Ovary (tissue), 9 donors: ENCODE results near the gene RPS21. TPM values are rescaled to one million over a fixed set of nuclear protein-coding genes. Genes with fewer than 3 reads are reported as not detected.

Source experiments
- DNase-seq, 5 donors: peaks; one replicate each; pipeline ENCODE4 v3.0.0-alpha.2; 2019 to 2020
- H3K27ac ChIP-seq, 2 donors: fragments of 200-600 bp; one replicate each; pipeline versions ENCODE4 v1.5.1 to v1.8.0; 2019 to 2022
- H3K27me3 ChIP-seq: fragments of 200-600 bp; one replicate; pipeline ENCODE4 v1.8.0; 2022
- H3K36me3 ChIP-seq: fragments of 200-600 bp; sonication (generic); one replicate; pipeline ENCODE4 v1.5.1; 2019
- H3K4me1 ChIP-seq: one replicate; pipeline ENCODE4 v1.8.1; 2013; ENCODE audit warnings: mild to moderate bottlenecking, moderate library complexity; ENCODE audit not compliant: insufficient read depth
- H3K4me3 ChIP-seq: fragments of 200-600 bp; sonication (generic); one replicate; pipeline ENCODE4 v1.5.1; 2017
- H3K9me3 ChIP-seq, 2 donors: fragments of 200-600 bp in 1 of 2; sonication (generic) in 1 of 2; one replicate each; pipeline versions ENCODE4 v1.5.1 to v1.8.1; 2013 to 2019; ENCODE audit warnings: mild to moderate bottlenecking in 1 of 2, moderate library complexity in 1 of 2
- EP300 ChIP-seq: sonication (generic); formaldehyde crosslinking; IDR thresholded peaks from one replicate; pipeline ENCODE4 v1.6.1; 2017; ENCODE audit warnings: antibody characterized with exemption
- POLR2A ChIP-seq: fragments of 450-650 bp; IDR thresholded peaks from one replicate; pipeline ENCODE4 v1.6.1; 2017; ENCODE audit warnings: antibody characterized with exemption, mild to moderate bottlenecking, moderate library complexity
- WGBS, 3 donors: extraction: QIAGEN DNeasy Blood & Tissue Kit in 1 of 3; methylation state at CpG; one replicate each; pipeline versions ENCODE4 v1.1.5 to v1.1.7; 2013 to 2017; 5-methylcytosine and 5-hydroxymethylcytosine counted together
- intact Hi-C, 4 donors: fragments of 100-400 bp; cut with DNase I; formaldehyde crosslinking; loops; one replicate each; pipeline versions ENCODE4 v1.11.0 to v1.15.1; 2022 to 2023
- polyA plus RNA-seq, 2 donors: library from polyadenylated mRNA; stranded (reverse); fragments of 200-250 nt in 1 of 2; fragments of 350-450 nt in 1 of 2; fragmentation: Illumina TruSeq in 1 of 2; extraction: RNeasy Lipid Tissue Mini Kit (QIAGEN cat#74804) in 1 of 2; gene quantifications; one replicate each; pipeline ENCODE4 v1.2.3, GENCODE V29; 2013 to 2014
- total RNA-seq, 7 donors: library from RNA; depleted of rRNA in 2 of 7; stranded (reverse); fragments of >200 nt in 2 of 7; fragmentation: NEBNext Ultra II Directional in 3 of 7; extraction: Animal tissue kit (Norgen Biotek cat#: 25700) in 3 of 7; gene quantifications; one replicate each; pipeline versions ENCODE4 v1.1.0 to v1.2.4, GENCODE V29; 2016 to 2023
- TF ChIP-seq, protein P1 (sequence below), 3 donors: fragments of 450-650 bp in 2 of 3; fragments of 200-600 bp in 1 of 3; IDR thresholded peaks; one replicate each; pipeline versions ENCODE4 v1.5.1 to v1.8.0; 2016 to 2022; ENCODE audit warnings: antibody characterized with exemption in 3 of 3, mild to moderate bottlenecking in 1 of 3
- donor health status: DM: no; HTN: no; CAD: no; lungs with moderate emphysema.
- donor health status: DM: no; HTN: no; CAD: no.
- donor health status: Bipolar disorder and iron deficiency.
- donor health status: DM: yes; HTN: yes; CAD: no.
- donor health status: DM: no; HTN: no; CAD: no.
- donor health status: DM: yes; HTN: yes; CAD: no.

The RPS21 gene
- total and polyA plus RNA-seq, 9 donors, result 1,038 to 9,967 (median 2,977) TPM

DNA sequence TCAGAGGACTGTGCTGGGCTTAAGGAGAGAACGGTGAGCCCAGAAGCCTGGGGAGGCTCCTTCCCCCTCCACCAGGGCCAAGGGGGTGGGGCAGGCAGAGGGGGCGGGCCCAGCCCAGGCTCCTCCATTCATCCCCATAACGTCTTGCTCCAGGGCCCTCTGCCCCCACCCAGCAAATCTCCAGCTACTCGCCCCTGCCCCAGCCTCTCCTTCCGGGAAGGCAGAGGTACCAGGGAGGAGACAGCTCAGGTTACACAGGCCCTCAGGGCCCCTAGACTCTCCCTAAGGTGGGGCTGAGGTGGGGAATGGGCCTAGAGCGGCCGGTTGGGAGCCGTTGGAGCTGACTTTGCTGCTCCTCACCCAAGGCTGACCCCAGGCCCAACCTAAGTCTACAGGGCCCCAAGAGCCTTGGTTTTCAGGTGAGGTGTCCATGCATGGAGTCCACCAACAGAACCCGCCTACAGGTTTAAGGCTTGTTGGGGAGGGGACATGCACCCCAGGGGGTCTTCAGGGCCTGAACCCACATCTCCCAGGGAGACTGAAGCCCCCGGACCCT is 21.0 kb upstream of the RPS21 start:
- H3K4me1 ChIP-seq, result peaks cover 13% of the 10 kb centered on the region

DNA sequence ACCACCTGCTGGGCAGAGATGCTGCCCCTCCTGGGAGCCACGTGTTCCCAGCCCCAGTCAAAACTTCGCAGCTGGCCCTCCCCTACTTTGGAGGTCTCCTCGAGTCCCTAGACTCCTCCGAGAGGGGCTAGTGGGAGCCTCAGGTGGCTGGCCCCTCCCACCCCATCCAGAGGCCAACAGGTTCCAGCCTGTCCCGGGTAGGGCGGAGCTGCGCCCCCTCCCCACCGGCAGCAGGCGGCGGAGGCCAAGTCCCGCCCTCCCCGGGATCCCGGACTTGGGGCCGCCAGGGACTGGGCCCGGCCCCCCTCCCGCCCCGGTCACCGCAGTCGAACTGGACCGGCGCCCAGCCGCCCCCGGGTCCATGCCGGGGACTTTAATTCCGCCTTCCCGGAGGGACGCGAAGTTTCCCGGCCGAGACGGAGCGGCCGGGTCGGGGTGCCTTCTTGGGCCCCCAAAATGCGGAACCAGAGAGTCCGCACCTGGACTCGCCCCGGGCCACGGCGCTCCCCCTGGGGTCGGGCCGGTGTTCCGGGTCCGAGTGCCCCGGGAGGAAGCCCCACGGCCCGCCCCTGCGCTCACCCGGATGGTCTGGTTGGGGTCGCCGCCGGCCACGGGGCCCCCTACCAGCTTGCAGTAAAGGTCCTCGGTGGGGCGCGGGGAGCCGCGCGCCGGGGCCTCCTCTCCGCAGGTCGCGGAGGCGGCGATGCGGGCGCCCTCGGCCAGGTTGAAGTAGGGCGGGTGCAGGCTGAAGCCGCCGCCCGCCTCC is 20.4 kb upstream of the RPS21 start:
- peaks cover 5% of the 10 kb centered on the region for H3K27me3 ChIP-seq
- no peaks in the 10 kb centered on the region for H3K9me3 ChIP-seq
- peak overlapping the region; percentile 69 for H3K4me3 ChIP-seq
- intact Hi-C loops, result loop anchor here in 1 of 4 donors (10.0 kb wide), 1 partner anchor 62 kb away; the partner anchor contains the start of gene ADRM1
- H3K27ac ChIP-seq, result peak overlapping the region; percentile 27 to 39
- H3K4me1 ChIP-seq, result peaks cover 13% of the 10 kb centered on the region
- peak in 2 of 5 donors; percentile 21 to 31 for DNase-seq
- TF ChIP-seq, protein P1, sequence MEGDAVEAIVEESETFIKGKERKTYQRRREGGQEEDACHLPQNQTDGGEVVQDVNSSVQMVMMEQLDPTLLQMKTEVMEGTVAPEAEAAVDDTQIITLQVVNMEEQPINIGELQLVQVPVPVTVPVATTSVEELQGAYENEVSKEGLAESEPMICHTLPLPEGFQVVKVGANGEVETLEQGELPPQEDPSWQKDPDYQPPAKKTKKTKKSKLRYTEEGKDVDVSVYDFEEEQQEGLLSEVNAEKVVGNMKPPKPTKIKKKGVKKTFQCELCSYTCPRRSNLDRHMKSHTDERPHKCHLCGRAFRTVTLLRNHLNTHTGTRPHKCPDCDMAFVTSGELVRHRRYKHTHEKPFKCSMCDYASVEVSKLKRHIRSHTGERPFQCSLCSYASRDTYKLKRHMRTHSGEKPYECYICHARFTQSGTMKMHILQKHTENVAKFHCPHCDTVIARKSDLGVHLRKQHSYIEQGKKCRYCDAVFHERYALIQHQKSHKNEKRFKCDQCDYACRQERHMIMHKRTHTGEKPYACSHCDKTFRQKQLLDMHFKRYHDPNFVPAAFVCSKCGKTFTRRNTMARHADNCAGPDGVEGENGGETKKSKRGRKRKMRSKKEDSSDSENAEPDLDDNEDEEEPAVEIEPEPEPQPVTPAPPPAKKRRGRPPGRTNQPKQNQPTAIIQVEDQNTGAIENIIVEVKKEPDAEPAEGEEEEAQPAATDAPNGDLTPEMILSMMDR (IDR thresholded peaks at IDR 0.05), result no peak
- TF ChIP-seq EP300, result no peak
- TF ChIP-seq POLR2A, result no peak
- H3K36me3 ChIP-seq, result no peaks in the 10 kb centered on the region
- WGBS, 3 donors, result 1 to 4% (median 2%) methylated on average over 10 to 72 of the region's 72 CpGs

More for the DNA sequence above, 21.0 kb upstream of the RPS21 start:
- intact Hi-C loops, result loop anchor here in 1 of 4 donors (10.0 kb wide), 1 partner anchor 61 kb away; the partner anchor contains the start of gene ADRM1
- DNase-seq, result peak in 2 of 5 donors; percentile 20 to 29
- H3K4me3 ChIP-seq, result peak overlapping the region; percentile 69
- no peaks in the 10 kb centered on the region for H3K9me3 ChIP-seq
- H3K27me3 ChIP-seq, result peaks cover 5% of the 10 kb centered on the region
- TF ChIP-seq POLR2A, result no peak
- TF ChIP-seq EP300, result no peak
- TF ChIP-seq, protein P1 (IDR thresholded peaks at IDR 0.05), result no peak
- H3K36me3 ChIP-seq, result no peaks in the 10 kb centered on the region
- WGBS, 3 donors, result 29 to 39% (median 34%) methylated on average over 9 to 10 of the region's 10 CpGs
- H3K27ac ChIP-seq, result peak overlapping the region in 1 of 2 donors; percentile 27

DNA sequence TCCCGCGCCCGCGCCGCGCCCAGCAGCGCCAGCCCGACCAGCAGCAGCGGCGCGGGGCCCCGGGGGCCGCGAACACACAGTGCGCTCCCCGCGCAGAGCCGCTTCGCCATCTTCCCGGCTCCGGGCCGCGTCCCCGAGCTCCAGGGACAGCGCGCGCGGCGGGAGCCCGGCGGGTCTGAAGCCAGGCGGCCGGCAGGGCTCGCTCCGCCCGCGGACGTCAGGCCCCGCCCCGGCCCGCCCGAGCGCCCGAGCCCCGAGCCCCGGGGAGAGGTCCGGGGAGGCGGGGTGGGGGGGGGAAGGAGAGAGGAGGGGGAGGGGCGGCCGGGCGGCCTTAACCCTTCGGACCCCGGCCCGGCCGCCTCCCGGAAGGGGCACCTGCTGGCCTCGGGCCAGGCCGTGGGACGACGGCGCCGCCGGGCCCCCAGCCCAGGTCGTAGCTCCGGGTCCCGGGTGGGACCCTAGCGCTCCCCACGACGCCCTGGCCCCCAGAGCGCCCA is 19.7 kb upstream of the RPS21 start, which contains the start of gene LAMA5:
LAMA5 (minus strand) TSS at position 177 of the 497 bp plus-strand sequence; CDS start at position 110, 67 bp downstream.
- Histone ChIP-seq H3K27ac (peak within 1 kb of the TSS; percentile 27 to 39), H3K36me3 (no peaks in the 10 kb centered on the region), H3K9me3 (no peaks in the 10 kb centered on the region), H3K27me3 (peaks cover 5% of the 10 kb centered on the region), H3K4me3 (peak within 1 kb of the TSS; percentile 69), H3K4me1 (peaks cover 13% of the 10 kb centered on the region)
- no peak for TF ChIP-seq POLR2A
- TF ChIP-seq, protein P1 (IDR thresholded peaks at IDR 0.05), result no peak
- no peak for TF ChIP-seq EP300
- intact Hi-C loops, result loop anchor here in 1 of 4 donors (10.0 kb wide), 1 partner anchor 62 kb away; the partner anchor contains the start of gene ADRM1
- peak in 1 of 5 donors; percentile 48 for DNase-seq
- WGBS, 3 donors, result 1% methylated on average over 22 to 69 of the region's 70 CpGs

DNA sequence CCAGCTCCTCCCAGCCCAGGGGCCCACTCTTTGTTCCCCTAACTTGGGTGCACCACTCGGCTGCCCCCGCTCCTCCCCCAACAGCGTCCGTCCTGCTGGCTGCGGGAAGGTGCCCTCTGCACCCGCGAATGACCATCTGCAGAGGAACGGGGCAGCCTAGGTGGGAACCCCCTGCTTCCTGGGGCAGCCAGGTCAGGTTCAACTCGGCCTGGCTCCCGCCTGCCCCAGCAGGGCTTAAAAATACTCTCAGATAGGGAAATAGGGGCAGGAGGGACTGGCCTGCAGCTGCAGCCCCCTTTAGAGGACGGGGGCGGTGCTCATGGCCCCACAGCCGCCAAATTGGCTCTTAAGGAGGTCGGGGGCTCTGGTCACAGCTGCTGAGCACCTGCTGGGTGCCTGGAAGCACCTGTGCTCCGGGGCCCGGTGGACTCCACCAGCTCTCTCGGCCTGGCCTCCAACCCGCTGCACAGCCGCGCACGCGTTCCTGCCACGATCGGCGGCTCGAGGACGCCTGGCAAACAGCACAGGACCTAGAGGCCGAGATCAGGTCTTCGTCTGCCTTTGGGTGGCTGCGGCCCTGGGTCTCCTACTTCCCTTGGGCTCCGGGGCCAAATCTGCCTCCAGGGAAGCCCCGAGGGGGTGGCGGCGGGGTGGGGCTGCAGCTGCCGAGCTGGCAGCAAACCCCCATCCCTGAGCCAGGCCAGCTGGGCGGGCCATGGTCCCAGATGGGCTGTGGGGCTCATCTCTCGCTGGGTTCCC is 19.1 kb upstream of the RPS21 start:
- intact Hi-C loops, result loop anchor here in 1 of 4 donors (10.0 kb wide), 1 partner anchor 63 kb away; the partner anchor contains the start of gene ADRM1
- 0 to 1% (median 1%) methylated on average over 35 to 37 of the region's 37 CpGs for WGBS, 3 donors
- Histone ChIP-seq H3K27ac (peak overlapping the region in 1 of 2 donors; percentile 15), H3K27me3 (peaks cover 5% of the 10 kb centered on the region), H3K36me3 (no peaks in the 10 kb centered on the region), H3K9me3 (no peaks in the 10 kb centered on the region), H3K4me3 (peak overlapping the region; percentile 69), H3K4me1 (peaks cover 13% of the 10 kb centered on the region)
- TF ChIP-seq EP300 (no peak), POLR2A (no peak)
- TF ChIP-seq, protein P1 (IDR thresholded peaks at IDR 0.05), result no peak
- DNase-seq, result peak in 1 of 5 donors; percentile 48
